ENCODE measurements around the gene PMM2.
A peak's percentile ranks its signal among the peaks of the same experiment; 100 is the strongest.

Gene PMM2

GRCh38 chr16:8854298-8854948 lies 56.8 kb downstream of the PMM2 start:
- DNase-seq, result no peak

DNA sequence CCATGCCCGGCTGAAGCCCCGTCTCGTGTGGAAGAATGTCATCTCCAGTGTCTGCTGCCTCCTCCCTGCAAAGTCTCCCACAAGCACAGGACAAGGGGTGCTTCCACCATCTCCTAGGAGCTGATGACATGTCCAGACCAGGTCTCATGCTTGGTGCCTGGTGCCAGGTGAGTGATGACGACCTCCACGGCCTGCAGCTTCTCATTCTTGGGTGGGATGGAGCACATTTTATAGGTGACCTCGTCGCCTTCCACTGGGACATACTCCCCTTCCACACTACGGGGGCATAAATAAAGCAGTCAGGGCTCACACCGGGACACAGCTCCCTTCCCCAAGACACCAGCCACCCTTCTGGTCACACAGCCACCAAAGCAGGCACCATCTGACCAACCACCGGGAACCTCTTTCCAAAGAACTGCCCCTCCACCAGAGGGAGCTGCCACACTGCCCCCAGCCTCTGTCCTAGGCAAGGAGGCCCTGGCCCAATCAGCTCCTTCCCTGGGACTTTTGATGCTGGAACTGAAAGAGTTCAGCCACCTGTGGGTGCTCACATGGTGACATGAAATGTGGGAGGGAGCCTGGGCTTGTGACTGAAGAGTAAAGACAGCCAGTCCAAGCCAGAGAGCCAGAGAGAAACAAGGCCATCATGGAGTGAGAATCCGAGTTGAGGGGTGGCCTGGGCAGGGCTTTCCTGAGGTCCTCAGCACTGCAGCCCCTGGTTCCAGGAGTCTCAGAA lies 57.6 kb downstream of the PMM2 start:
- DNase-seq, result no peak

DNA sequence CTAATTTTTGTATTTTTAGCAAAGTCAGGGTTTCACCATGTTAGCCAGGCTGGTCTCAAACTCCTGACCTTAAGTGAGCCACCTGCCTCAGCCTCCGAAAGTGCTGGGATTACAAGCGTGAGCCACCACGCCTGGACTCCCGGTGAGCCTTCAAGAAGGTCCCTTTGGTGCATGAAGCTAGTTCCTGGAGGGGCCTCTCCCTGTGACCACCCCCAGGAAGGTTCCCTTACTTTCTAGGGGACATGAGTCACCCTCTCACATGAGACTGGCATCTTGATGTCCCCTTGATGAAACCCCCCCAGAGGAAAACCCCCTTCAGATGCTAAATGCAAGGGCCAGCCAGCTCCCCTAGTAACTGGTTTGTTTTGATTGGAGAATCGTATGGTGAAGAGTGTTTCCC lies 58.3 kb downstream of the PMM2 start:
- no peak for DNase-seq

DNA sequence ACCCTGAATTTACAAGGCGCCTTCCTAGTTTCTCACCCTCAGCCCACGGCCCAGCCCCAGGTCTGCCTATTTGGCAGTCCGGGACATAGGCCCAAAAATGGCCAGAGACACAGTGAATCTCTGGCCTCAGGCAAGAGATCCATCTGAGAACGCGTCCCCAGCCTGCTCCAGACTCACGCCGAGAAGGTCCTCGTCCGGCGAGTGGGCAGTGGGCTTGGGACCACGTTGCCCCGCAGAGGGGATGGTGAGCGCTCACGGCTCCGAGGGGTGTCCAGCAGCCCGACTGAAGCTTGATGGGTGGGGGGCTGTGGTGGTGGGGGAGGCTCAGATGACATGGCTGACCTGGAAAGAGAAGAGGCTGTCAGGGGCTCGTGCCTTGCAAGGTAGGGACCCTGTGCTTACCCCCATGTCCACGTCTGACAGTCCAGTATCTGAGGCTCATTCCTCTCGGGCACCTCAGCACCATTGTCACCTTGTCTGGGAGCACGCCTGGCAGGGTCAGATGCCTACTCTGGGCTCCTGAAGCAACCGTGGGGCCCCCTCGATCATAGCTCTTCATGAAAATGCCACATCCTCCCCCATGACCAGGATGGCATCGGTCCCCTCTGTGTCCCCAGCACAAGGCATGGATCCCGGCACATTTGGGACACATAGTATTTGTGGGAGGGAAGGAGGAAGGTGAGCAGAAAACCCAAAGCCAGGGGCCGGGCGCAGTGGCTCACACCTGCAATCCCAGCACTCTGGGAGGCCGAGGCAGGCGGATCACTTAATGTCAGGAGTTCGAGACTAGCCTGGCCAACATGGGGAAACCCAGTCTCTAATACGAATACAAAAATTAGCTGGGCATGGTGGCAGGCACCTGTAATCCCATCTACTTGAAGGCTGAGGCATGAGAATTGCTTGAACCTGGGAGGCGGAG lies 61.6 kb downstream of the PMM2 start:
- no peak for DNase-seq

- no peak for DNase-seq
Measured at GRCh38 chr16:8859913-8860881, 62.6 kb downstream of the PMM2 start.

- no peak for DNase-seq
Measured at GRCh38 chr16:8861563-8862308, 64.1 kb downstream of the PMM2 start.

DNA sequence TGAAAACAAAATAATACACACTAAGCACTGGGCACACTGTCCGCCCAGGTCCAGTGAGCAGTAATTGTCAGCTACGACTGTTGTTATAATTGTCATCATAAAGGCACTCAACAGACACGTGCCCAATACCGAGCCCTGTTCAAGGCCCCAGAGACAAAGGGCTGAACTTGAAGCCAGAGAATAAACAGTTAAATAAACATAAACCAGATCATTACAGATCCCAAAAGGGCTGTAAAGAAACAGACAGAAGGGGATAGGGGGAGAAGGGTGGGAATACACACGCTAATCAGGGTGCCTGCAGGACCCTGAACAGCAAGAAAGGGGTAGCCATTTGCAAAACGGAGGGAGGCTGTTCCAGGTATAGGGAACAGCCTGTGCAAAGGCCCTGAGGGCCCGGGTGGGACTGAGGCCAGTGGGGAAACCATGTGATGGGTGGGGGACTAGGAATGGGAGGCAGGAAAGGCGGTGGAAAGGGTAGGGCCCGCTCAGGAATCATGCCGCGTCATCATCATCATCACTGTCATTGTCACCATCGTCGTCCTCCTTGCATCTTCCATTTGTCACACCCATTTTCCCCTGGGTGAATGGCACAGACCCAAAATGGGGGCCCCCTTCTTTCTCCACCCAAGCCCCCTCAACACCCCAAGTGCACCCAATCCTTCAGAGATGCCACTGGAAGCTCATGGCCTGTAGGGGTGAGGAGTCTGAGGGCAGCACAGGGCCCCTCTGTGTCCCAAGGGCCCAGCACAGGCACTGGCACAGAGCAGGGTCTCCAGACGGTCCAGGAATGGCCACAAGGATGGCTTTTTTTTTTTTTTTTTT lies 64.9 kb downstream of the PMM2 start:
- DNase-seq, result no peak

- no peak for DNase-seq
Measured at GRCh38 chr16:8863594-8864424, 66.2 kb downstream of the PMM2 start.

GRCh38 chr16:8864480-8865110 lies 67.0 kb downstream of the PMM2 start:
- no peak for DNase-seq

DNA sequence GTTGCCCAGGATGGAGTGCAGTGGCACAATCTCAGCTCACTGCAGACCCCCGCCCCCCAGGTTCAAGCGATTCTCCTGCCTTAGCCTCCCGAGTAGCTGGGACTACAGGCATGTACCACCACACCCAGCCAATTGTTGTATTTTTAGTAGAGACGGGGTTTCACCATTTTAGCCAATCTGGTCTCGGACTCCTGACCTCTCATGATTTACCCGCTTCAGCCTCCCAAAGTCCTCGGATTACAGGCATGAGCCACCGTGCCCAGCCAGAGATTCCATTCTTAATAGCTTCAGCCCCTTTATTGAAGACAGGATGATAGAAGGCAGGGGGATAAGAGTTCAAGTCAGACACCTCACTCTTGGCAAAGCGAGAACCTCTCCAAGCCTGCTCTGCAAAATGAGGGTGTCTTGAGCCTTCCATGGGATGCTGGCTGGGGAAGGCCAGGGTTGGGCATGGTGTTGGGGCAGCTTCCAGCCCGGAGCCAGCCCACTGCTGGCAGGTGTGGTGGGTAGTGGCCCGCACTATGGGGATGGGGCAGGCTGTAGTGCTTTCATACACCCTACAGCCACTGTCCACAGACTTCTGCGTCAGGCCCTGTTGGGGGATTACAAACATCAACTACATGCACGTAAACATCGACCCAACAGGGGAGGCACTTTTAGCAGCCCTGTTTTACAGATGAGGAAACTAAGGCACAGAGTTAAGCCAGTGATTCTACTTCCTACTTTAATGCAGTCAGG lies 67.7 kb downstream of the PMM2 start:
- no peak for DNase-seq

DNA sequence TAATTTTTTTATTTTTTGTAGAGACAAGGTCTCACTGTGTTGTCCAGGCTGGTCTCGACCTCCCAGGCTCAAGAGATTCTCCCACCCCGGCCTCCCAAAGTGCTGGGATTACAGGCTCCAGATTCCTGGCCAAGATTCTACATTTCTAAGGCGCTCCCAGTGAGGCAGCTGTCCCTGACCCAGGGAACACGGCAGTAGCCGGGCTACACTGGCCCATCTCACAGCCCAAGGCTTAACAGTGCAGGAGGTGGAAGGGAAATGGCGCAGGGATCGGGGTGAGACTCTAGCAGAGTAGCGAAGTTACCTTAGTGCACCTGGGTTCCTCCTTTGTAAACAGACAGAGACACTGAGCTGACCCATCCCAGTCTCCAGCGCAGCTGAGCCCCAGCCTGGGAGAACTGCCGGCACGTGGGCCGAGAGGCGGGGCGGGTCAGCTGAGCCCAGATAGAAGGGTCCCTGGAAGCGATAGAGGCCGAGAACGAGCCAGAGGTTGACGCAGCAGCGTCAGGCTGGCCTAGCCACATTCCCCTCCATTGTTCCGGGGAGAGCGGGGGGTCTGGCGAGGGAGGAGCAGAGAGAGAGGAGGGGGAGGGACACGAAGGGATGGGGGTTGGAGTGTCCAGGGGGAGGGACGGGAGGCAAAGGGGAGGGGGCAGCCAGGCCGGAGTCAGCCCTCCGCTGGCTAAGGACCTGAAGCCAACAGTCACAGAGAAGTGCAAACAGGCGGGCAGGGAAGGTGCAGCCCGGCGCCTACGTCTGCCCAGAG lies 68.7 kb downstream of the PMM2 start:
- DNase-seq, result no peak

DNA sequence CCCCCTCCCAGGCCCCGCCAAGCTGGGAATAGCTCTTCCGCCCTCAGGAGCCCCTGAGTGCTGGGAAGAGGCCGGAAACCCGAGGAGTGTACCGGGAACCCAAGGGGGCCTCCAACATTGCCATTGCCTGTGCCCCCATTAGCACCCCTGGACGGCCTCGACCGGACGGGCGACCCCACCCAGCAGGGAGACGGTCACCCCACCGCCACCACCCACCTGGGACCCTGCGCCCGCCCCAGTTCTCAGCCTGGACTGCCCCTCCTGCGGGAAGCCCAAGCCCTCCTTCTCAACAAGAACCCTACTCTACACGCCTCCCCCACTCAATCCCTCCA lies 69.2 kb downstream of the PMM2 start:
- DNase-seq, result no peak

DNA sequence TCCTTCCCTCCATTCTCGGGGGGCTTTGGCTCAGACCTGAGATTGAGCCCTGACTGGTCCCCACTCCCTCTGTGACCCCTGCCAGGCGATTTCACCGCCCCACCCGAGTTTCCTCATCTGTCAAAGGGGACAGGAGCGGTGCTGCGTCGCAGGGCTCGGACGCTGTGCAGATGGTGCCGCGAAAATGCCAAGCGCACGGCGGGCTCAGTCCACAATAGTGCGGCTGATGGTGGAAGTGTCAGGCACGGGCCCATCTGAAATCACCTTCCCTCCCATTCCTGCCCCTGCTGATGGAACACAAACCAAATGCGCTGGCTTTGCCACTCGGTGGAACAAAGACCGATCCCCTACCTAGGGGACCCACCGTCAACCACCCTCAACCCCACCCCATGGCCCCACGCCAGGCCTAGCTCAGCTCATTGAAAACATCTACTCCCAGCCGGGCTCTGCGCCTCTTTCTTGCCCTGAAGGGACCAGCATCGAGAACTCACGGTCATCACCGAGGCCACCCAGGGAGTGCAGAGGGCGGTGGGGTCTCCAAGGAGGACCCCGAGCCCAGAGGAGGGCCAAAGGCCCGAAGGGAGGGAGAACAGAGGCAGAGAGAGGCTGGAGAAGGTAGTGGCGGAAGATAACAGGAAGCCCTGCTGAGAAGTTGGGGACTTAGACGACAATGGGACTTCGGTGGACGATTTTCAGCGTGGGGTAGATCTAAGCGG lies 69.7 kb downstream of the PMM2 start:
- no peak for DNase-seq

- DNase-seq, result no peak
Measured at GRCh38 chr16:8867932-8868415, 70.3 kb downstream of the PMM2 start.

DNA sequence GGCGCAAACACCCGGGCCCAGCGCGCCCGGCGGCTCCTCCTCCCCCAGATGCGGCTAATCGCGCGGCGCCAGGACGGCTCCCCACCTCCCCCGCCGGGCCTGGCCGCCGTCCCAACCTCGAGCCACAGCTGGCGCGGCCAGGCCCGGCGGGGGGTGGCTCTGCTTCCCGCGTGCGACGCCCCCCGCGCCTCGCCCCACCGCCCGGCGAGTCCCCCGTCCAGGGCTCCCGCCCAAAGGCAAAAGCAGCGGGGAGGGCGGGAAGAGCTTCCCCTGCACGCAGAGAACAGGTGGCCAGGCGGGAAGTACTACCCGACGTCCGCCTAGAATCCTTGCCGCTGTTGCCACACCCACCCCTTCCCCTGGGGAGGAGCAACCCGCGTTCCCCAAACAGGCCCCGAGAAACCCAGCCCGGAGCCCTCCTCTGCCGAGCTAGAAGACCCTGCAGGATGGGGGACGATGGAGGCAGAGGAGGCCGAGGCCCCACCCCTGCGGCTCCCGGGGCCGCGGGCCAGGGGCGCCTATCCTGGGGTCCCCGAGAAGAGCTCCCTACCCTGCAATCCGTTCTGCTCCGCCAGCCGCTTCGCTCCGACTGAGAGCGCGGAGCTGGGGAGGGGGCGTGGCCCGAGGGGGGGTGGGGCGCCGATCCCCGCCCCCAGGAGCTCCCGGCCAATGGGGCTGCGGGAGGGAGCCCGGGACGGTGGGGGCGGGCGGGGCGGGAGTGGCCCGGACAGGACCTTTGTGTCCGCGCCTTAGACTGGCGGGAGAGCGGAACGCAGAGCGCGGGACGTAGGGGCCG lies 71.0 kb downstream of the PMM2 start, which contains the start of gene CARHSP1:
Gene CARHSP1, minus strand, starts transcription at position 591 of the 796 bp plus-strand sequence. CDS start 9,678 bp downstream, outside the sequence.
- peak; percentile 71 for DNase-seq
